ENCODE results near the gene FGFRL1.

The FGFRL1 gene, protein sequence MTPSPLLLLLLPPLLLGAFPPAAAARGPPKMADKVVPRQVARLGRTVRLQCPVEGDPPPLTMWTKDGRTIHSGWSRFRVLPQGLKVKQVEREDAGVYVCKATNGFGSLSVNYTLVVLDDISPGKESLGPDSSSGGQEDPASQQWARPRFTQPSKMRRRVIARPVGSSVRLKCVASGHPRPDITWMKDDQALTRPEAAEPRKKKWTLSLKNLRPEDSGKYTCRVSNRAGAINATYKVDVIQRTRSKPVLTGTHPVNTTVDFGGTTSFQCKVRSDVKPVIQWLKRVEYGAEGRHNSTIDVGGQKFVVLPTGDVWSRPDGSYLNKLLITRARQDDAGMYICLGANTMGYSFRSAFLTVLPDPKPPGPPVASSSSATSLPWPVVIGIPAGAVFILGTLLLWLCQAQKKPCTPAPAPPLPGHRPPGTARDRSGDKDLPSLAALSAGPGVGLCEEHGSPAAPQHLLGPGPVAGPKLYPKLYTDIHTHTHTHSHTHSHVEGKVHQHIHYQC

DNA sequence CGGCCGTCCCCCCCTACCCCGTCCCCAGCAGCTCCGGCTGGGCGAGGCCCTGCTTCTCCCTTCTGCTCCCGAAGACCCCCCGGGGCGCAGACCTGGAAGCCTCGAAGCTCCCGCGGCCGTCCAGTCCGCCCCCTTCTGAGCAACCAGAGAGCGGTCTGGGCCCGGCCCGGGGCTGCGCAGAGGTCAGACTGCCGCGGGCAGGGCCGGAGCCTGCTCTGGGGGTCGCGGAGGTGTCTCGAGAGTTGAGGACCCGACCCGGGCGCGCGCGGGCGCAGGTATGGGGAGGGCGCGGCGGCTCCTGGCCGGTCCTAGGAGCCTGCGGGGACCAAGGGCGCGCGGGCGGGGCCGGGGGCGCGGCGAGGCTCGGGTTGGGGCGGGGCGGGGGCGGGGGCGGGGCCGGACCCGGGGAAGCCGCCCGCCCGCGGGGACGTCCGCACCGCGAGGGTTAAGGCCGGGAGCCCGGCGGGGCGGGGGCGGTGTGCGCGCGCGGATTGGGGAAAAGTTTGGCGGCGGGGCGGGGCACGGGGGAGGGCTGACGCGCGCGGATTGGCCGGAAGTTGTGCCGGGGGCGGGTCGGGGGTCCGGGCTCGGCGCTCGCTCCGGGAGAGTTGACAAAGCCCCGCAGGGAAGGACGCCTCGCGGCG is at the start of gene FGFRL1:
TSS of gene FGFRL1 (plus strand) at position 605 of the 644 bp plus-strand sequence. CDS start 860 bp downstream, outside the sequence.
- DNase-seq = no peak

DNA sequence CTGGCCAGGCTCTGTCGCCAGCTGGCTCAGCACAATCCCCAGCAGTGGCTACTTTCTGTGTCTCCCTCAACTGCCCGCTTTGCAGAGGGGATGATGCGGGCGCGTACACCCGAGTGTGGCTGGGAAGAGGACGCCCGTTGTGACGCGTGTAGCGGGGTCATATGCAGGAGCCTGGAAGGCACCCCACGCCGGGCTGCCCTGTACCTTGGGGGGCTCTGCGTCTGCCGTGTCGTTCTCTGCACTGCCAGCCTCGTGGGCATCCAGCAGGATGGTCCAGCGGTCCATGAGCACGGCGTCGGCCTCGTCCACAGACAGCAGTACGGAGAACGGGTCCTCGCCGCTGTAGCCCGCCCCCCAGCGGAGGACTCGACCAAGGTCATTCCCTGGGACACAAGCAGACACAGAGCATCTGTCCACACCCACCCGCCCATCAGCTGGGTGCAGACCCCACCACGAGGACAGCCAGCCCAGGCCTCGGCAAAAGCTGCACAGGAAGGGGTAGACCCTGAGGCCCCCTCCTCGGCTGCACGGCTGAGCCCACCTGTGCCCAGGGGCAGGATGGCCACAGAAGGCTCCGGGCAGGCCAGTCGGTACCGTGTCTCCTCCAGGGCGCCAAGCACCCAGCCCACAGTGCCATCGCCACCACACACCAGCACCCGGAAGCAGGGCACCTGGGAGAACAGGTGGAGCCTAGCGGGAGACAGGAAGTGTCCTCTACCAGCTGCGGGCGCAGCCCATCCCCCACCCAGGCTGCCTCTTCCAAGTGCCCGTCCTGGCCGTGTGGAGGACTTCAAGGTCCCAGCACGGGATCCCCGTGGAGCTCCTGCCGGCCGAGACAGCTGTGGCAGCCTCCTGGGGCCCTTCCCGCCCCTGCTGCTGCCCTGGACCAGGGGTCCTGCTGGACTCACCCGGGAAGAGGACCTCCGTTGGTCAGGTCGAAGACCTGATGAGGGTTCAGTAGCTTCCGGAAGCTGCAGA is 48.9 kb upstream of the FGFRL1 start:
- DNase-seq = no peak

DNA sequence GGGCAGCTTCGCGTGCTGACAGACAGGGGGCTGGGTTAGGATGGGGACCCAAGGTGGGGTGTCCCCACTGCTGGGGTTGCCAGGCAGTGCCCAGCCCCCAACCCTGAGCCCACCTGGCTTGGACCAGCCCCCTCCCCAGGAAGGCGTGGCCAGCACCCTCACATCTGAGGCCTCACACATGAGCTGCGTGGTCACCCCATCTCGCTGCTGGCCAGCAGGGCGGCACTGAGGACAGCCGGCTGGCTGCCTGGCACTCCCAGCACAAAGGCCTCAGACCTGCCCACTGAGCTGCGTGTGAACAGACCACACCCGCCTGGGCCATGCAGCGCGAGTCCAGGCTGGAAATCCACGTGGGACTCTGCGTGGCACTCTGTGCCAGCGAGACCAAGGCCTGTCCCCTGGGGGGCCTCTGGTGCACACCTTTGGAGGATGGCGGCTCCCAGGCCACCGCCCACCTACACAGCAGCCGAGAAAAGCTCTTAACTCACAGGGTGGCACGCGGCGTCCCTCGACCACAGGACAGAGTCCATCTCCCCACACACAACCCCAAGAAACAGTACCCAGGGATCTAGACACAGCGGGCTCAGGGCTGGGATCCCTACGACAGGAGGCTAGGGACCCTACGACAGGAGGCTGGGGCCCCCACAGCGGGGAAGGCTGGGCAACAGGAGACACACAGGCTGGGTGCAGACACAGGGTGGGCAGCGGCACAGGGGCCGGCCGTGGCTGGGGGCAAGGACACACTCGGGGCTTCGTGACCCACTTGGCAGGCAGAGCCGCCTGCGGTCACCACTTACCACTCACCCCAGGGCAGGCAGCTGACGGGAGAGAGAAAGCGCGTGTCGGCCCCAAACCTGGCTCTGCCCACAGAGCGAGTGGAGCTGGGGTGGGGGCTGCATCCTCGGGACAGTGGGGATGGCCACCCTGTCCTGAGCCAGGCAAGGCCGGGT is 47.9 kb upstream of the FGFRL1 start:
- no peak for DNase-seq

DNA sequence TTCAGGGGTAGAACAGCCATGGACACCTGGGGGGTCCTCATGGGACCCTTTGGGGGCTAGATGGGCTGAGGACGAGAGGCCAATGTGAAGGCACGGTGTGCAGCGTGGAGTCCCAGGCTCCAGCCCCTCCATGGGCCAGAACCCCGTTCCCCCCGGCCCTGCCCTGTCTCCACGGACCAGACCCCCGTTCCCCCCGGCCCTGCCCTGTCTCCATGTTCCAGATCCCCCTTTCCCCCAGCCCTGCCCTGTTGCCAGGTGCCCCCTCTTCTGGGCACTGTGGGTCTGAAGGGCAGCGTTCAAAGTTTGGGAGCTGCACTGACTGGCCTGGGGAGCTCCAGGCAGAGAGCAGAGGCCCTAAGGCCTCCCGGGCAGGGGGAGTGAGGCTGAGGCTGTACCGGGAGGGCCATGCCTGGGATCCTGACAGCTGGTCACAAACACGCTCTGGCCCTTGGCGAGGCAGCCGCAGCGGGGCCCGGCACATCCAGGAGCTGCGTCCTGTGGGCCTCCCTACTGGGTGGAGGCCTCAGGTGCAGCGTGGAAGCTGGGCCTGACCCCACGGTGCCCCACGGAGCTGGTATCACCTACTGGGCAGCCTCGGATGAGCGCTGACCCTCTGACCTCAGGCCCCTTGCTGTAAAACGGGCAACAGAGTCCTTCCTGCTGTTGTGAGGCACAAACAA is 46.9 kb upstream of the FGFRL1 start:
- DNase-seq = no peak

DNA sequence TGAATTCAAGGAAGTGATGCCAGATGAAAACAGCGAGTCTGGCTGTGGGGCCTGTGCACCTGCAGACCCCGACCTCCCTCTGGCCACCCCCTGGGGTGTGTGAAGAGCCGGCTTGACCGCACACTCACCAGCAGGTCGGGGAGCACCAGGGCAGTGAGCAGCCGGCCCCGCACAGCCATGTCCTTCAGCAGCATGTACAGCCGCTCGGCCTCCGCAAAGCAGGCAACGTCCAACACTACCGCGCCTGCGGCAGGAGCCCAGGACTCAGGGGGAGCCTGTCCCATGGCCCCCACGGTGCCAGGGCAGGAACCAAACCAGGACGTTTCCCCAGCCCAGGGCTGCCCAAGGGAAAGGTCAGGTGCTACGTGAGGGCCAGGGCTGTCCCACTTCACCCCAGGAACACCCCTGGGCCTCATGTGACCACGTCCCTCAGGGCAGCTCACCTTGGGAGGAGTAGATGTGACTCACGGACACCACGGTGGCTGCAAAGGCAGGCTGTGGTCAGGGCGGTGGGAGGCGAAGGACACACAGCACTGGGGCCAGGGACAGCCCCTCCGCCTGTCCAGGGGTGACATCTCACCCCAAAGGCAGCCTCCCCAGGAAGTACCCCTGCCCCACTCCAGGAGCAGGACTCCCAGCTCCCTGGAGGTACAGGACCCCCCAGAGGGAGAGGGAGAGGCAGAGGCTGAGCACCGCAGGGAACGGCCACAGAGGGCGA is 46.2 kb upstream of the FGFRL1 start:
- DNase-seq = no peak

DNA sequence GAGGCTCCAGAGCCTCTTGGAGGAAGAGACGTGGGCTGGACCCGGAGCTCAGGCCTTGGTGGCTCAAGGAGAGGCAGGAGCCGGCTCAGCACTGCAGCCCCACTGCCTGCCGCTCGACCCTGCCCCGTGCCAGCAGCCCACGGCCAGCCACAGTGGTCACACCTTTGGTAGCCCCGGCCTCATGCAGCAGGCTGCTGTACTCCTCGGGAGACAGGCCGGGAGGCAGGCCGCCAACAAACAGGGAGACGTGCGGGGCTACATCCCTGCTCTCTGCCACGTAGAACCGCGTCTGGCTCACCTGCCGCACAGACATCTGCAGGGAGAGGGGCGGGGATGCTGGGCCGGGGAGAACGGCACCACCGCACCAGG is 45.7 kb upstream of the FGFRL1 start:
- no peak for DNase-seq

DNA sequence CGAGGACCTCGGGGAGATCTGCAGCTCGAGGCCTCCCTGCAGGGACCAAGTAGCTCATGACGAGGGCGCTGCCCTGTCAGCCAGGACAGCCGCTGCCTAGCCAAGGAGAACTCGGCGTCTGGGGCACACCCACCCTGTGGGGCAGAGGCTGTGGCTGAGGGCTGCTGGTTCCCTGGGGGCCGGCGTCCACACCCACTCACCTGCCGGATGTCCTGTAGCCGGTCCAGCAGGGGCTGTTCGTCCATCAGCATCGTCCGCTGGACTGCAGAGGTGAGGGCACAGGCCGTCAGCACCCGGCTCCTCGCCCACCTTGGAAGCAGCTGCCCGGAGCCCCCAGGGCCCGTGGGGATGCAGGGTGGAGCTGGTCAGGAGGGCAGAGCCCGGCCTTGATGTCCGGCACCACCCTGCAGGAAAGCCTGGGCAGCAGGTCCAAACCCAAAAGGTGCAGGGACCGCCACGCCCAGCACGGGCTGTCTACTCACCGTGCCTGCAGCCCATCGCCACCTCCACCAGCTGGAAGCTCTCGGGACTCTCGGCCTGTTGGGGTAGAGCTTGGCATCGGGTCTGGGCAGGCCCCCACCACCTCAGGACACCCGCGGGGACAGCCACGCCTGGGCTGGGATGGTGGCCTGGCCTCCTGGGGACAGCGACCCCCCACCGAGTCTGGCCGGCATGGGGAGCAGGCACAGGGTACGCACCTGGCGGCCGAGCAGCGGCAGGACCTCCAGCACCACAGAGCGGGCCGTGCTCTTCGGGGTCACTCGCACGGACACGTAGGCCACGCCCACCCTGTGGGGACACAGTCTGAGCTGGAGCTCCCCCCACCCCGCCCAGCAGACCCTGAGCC is 44.9 kb upstream of the FGFRL1 start:
- DNase-seq = no peak

DNA sequence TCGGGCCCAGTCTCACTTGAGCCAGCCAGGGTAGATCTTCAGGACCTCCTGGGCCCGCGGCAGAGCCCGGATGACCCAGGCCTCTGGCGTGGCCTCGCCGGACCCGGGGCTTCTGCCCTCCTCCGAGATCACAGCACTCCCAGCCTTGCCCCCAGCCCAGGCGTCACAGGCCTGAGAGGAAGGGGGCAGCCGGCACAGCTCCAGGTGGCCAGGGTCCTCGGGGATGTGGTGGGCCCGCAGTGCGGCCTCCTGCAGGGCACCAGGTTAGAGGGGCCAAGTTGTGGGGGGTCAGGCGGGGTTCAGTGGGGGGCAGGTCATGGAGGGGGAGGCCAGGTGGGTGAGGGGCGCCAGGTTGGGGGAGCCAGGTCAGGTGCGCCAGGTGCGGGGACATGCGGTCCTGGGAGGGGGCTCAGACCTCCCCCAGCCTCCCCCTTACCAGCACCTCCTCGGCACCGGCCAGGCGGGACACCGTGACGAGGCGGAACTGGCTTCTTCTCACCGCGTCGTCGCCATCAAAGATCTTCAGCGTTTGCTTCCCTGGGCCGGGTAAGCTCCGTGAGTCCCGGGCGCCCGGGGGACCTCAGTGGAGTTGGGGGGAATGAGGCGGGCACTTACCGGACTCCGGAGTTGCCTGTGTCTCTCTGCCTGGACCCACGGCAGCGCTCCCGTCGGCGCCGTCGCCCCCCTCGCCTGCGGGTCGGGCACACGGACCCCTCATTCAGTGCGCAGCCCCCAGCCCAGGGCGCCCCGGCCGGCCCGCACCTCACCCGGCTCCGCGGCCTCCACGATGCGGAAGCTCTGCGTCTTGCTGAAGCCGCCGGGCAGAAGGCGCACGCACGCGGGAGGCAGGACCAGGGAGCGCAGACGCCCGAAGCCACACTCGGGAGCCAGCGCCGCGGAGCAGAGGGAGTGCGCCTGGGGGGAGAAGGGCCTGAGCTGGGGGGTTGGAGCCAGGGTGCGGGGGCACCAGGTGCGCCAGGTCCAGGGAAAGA is 44.0 kb upstream of the FGFRL1 start:
- no peak for DNase-seq

DNA sequence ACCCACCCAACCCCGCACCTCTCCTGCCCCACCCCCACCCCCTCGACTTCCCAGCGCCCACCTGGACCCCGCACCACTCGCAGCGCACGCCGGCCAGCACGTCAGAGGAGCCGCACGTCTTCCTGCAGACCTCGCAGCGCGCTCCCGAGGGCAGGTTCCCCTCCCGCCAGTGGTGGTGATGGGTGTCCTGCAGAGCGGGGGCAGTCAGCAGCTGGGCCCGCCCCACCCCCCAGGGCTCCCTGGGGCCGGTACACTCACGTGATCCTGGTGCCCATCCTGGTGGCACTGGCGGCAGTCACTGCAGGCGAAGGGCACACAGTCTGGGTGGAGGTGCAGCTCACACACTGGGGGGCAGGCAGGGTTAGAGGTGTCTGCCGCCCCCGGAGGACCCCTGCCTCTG is 43.2 kb upstream of the FGFRL1 start:
- no peak for DNase-seq

DNA sequence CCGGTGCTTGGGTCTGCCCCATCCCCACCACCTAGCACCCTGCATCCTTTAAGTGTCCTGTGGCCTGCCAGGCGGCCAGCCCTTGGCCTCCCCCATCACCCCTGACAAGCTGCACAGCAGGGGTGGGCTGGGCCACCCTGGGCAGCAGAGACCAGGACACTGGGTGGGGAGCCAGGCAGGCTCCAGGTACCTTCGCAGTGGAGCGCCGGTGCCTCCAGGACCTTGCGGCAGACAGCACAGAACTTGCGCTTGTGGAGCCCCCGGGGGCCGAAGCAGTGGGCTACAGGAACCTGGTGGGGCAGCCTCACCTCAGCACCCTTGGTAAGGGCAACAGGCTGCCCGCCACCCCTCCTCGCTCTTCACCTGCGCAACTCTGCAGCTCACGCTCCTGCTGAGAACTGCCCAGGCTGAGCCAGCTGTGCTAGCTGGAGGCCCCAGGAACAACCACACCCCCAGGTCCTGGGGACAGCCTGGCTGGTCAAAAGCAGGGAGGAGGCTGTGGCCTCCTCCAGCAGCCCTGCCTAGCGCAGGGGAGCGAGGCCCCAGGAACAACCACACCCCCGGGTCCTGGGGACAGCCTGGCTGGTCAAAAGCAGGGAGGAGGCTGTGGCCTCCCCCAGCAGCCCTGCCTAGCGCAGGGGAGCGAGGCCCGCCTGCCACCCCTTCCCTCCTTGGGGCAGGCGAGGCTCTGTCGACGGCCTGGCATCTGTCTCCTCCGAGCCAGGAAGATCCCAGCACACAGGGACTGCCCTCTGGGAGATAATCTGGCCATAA is 42.6 kb upstream of the FGFRL1 start:
- DNase-seq = no peak

DNA sequence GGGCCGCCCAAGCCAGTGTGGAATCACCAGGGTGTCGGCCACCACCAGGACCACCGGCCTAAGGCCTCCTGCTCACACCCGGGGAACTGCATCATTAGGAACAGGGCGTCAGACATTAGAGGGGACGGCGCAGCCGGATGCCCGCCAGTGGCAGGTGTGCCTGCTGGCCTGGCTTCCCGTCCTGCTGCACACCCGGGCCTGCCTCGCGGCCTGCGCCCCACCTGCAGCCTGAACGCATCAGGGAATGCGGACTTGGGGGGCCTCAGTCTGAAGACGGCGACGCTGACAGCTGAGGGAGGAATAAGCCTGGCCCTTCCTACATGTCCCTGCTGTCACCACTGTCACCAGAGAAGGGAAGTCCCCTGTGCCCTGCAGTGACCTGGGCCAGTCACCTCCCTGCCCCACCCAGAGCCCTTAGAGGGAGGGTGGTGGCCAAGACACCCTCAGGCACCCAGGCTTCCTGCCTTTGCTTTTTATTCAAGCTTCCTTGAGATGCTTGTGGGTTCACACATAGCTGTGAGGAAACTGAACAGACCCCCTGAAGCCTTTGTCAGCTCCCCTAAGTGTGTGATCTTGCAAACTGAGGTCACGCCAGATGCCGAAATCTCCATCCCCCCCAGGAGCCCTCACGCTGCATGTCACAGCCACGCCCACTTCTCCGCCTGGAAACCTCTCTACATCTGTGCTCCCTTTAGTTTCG is 41.2 kb upstream of the FGFRL1 start:
- DNase-seq = no peak

DNA sequence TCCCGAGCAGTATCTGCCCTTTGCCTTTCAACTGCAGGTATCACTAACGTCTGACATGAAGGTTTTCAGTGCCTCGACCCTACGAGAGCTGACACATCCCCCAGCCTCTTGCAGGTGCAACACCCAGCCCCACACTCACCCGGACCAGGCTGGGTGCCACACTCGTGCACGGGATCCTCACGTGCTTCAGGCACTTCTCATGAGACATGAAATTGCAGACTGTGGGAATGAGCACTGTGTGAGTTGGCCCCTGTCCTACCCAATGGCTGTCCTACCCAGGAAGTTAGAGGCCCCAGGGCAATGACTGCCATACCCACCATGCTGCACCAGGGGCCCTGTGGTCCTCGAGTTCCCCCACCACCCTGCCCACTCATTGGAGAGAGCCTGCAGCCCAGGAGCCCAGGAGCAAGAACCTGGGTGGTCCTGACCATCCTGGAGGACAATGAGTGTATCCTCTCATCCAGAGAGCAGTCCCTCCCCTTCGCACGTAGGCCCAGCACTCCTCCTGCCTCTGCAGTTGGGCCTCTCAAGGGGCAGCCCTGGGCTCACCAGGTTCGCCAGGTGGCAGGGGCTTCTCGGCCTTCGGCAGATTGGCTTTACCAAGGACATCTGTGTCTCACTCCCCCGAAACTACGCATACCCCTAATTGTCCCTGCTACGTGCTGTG is 40.4 kb upstream of the FGFRL1 start:
- no peak for DNase-seq

DNA sequence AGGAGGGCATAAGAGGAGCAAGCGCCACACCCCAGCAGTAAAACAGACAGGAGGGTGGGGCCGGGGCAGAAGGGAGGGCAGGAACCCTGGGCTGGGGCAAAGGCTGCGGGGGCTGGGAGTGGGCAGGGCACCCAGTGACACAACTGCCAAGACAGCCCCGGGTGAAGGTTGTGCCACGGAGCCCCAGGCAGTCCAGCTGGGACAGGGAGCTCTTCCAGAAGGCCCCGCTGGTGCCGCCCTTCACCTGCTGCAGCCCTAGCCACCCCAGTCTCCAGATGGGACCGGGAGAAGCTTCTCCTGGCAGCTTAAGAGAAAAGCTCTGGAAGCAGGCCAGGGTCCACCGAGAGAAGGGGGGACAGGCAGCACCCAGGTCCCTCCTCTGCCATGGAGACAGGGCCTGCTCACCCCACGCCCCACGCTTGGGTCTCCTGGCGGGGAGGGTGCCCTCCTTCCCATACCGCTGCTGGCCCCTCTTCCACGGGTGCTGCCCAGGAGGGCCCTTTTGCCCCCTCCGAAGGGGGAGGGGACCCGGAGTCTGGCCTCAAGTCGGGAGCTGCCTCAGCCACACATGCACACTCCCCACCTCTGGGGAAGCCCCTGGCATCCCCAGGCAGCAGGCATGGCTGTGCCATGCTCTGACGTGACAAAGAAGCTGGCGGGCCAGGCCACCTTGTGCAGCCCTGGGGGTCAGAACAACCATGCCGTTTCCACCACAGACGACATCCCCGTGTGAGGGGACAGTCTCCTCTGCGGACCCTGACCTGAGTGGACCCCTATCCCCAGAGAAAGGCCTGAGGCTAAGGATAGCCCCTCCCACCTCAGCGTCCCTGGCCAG is 39.5 kb upstream of the FGFRL1 start:
- no peak for DNase-seq

DNA sequence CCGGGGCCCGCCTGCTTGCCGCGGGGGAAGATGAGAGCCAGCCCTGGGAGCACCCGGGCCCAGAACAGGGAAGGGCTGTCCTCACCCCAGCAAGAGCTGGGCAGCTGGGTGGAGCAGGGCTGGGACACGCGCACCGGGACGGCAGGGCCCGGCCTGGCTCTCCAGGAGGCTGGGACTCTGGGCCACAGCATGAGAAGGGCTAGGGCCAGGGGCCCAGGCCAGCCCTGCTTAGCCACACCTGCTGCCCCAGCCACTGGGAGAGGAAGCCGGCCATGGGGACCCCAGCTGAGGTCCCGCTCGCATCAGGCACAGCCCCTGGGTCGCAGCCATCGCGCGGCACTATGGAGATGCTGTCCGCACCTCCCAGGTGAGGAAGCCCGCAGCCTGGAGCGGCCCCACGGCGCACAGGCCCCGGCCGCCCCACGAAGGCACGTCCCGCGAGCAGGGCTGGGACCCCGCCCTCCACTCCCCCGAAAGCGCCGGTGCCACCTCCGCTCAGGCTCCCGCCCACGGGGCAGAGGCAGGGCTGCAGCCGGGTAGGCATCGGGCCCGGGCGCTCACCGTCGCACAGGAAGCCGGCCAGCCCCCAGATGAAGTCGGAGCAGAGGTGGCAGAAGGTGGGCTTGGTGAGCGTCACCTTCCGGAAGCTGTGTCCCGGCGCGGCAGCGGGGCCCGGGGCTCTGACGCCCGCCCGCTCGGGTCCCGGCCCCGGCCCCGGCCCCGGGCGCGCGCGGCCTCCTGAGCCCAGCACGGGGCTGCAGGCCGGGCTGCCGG is 38.6 kb upstream of the FGFRL1 start:
- no peak for DNase-seq
